ENCODE results near the gene ROM1.
A peak's percentile ranks its signal among the peaks of the same experiment; 100 is the strongest.
"Not testable (repeated sequence)": the region's sequence is repeated elsewhere in the genome, so short reads cannot be mapped to it uniquely, and the experiment has no call there.

The ROM1 gene

GRCh38 chr11:62585356-62585755, 27.7 kb upstream of the ROM1 start:
- DNase-seq (ENCODE audit: extremely low read depth in 1 of 2, low read depth in 1 of 2): not testable (repeated sequence)

GRCh38 chr11:62588966-62589637, 24.0 kb upstream of the ROM1 start:
- no peak for DNase-seq (ENCODE audit: extremely low read depth in 1 of 2, low read depth in 1 of 2)

- DNase-seq (ENCODE audit: extremely low read depth in 1 of 2, low read depth in 1 of 2): peak; percentile 87 to 95
Observed at GRCh38 chr11:62591448-62592145, 21.5 kb upstream of the ROM1 start, which contains the start of gene TUT1. TSS of gene TUT1 (minus strand) at chr11:62591523. CDS start at chr11:62591485, 38 bp downstream.

GRCh38 chr11:62592146-62592815, 20.8 kb upstream of the ROM1 start:
- no peak for DNase-seq (ENCODE audit: extremely low read depth in 1 of 2, low read depth in 1 of 2)

- DNase-seq (ENCODE audit: extremely low read depth in 1 of 2, low read depth in 1 of 2): no peak
Observed at GRCh38 chr11:62592989-62593421, 20.1 kb upstream of the ROM1 start.

GRCh38 chr11:62593434-62594044, 19.5 kb upstream of the ROM1 start:
- DNase-seq (ENCODE audit: extremely low read depth in 1 of 2, low read depth in 1 of 2): peak in 1 of 2 donors; percentile 68

- DNase-seq (ENCODE audit: extremely low read depth in 1 of 2, low read depth in 1 of 2): no peak
Observed at GRCh38 chr11:62595124-62595523, 17.9 kb upstream of the ROM1 start.

GRCh38 chr11:62599069-62599696, 13.9 kb upstream of the ROM1 start:
- peak; percentile 91 to 98 for DNase-seq (ENCODE audit: extremely low read depth in 1 of 2, low read depth in 1 of 2)

- DNase-seq (ENCODE audit: extremely low read depth in 1 of 2, low read depth in 1 of 2): no peak
Observed at GRCh38 chr11:62599901-62600300, 13.2 kb upstream of the ROM1 start.

GRCh38 chr11:62600367-62601121, 12.5 kb upstream of the ROM1 start:
- DNase-seq (ENCODE audit: extremely low read depth in 1 of 2, low read depth in 1 of 2): no peak

GRCh38 chr11:62601122-62601371, 12.0 kb upstream of the ROM1 start:
- no peak for DNase-seq (ENCODE audit: extremely low read depth in 1 of 2, low read depth in 1 of 2)

- peak; percentile 99 for DNase-seq (ENCODE audit: extremely low read depth in 1 of 2, low read depth in 1 of 2)
Observed at GRCh38 chr11:62601372-62602140, 11.5 kb upstream of the ROM1 start, which contains the start of gene MTA2. TSS of gene MTA2 (minus strand) at chr11:62601865. CDS start at chr11:62601450, 415 bp downstream.

- no peak for DNase-seq (ENCODE audit: extremely low read depth in 1 of 2, low read depth in 1 of 2)
Observed at GRCh38 chr11:62602141-62603071, 10.7 kb upstream of the ROM1 start.

GRCh38 chr11:62603072-62603408, 10.0 kb upstream of the ROM1 start:
- no peak for DNase-seq (ENCODE audit: extremely low read depth in 1 of 2, low read depth in 1 of 2)

GRCh38 chr11:62603776-62604299, 9.2 kb upstream of the ROM1 start:
- DNase-seq (ENCODE audit: extremely low read depth in 1 of 2, low read depth in 1 of 2): no peak

GRCh38 chr11:62604460-62605120, 8.5 kb upstream of the ROM1 start:
- no peak for DNase-seq (ENCODE audit: extremely low read depth in 1 of 2, low read depth in 1 of 2)

- no peak for DNase-seq (ENCODE audit: extremely low read depth in 1 of 2, low read depth in 1 of 2)
Observed at GRCh38 chr11:62605467-62605866, 7.6 kb upstream of the ROM1 start.

GRCh38 chr11:62605902-62606301, 7.2 kb upstream of the ROM1 start:
- DNase-seq (ENCODE audit: extremely low read depth in 1 of 2, low read depth in 1 of 2): no peak

Data from stimulated activated CD8-positive, alpha-beta memory T cell treated with anti-CD3 and anti-CD28 coated beads, Interleukin-7, amount 100 ng/mL, for 48 hours (primary cell).